ENCODE results near the gene GP1BA.

GP1BA gene

GRCh38 chr17:4971826-4972225, 39.7 kb downstream of the GP1BA start:
- DNase-seq (ENCODE audit: low spot score), result no peak
- no peak for FAIRE-seq

DNA sequence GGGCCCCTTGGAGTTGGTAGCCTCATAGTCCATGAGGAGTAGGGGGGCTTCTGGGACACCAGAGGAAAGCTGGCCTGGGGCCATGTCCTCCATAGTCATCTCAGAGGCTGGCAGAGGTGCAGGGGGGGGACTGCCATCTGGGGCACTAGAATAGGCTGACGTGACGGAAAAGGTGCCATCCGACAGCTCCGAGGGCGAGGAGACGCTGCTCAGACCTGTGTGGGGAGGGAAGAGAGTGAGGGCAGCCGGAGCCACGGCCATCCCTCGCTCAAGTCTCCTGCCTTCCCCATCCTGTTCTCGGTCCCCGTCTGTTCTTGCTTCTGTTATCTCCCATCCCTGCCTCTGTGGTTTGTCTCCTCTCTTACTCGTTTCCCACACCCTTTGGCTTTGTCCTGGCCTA, 40.2 kb downstream of the GP1BA start:
- DNase-seq (ENCODE audit: low spot score) (no peak), FAIRE-seq (no peak)

GRCh38 chr17:4972752-4973151, 40.7 kb downstream of the GP1BA start:
- DNase-seq (ENCODE audit: low spot score) (no peak), FAIRE-seq (no peak)

DNA sequence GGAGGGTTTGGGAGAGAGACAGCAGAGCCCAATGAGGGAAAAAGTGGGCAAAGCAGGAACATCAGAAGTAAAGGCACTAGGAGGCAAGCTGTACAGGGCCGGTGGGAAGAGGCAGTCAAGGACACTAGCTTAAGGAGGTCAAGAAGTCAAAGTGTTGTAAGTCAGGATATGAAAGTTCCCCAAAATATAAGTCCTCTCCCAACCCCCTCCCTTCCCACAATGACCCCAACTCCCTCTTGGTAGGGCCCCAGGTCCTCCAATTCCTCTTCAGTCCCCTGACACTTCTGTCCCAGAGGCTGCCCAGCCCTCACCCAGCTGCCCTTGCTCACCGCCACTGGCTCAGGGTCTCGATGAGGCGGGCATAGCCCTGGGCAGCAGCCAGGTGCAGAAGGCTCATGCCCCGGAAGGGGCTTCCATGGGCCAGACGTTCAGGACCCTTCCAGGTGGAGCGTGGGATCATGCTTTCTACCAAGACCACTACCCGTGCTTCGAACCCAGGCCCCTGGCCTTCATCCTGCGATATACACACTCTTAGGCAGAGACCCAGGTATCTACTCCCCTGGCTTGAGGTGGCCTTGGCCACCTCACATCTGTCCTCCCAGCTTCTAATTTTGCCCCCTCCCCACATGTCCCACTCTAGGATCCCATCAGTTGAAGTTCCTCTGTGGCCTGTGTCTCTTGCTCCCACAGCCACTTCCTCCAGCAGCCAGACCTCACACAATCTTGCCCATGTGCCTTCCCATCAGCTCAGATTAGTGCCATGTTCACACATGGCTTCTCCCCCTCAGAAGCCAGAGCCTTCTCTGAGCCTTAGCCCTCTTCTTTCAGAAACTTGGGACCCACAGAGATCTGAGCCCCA, 41.4 kb downstream of the GP1BA start:
- DNase-seq (ENCODE audit: low spot score), result no peak
- no peak for FAIRE-seq

GRCh38 chr17:4974115-4974670, 42.1 kb downstream of the GP1BA start:
- no peak for DNase-seq (ENCODE audit: low spot score)
- FAIRE-seq, result no peak

- FAIRE-seq, result no peak
- no peak for DNase-seq (ENCODE audit: low spot score)
These were observed 46.6 kb downstream of the GP1BA start for GRCh38 chr17:4978726-4979125.

DNA sequence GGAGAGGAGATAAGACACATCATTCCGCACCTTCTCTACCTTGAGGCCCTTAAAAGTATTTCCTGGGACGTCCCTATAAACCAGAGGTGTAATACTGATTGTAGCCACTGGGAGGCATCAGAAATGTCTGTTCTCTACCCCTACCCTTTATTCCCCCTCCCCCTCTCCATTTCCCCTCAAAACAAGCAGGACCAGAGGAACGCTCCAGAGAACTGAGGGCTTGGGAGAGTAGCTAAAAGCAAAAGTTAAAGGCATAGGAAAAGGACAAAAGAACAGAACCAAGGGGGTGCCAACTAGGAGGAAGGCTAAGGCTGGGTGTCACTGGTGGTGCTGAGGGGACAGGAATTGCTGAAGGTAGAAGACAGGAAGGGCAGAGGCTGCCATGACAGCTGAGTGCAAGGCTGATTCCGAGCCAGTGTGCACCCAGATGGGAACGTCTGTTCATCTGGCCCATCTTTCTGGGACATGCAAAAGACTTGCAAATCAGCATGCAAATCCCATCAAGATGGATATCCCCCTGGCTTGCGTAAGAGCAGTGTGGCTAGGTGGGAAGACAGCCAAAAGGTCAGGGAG, 48.7 kb downstream of the GP1BA start:
- FAIRE-seq, result no peak

DNA sequence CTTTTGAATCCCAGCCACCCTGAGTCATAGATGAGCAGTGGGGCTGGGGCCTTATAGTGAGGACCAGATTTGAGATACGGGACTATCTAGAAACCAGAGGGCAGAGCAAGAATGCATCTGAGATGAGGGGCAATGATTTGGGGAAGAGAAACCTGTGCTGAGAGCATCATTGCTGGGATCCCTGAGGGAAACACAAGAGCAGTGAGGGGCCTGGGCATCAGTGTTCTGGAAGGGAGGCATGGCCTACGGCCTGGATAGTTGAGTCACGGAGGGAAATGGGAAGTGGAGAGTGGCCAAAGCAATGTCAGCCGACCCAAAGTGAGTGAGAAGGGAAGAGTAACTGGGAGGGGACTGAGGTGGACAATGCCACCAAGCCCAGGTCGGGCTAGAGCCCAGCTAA, 50.2 kb downstream of the GP1BA start:
- FAIRE-seq (no peak), DNase-seq (ENCODE audit: low spot score) (no peak)

More for the DNA sequence above, 48.7 kb downstream of the GP1BA start:
- DNase-seq (ENCODE audit: low spot score), result peak; percentile 6
